CD4-positive, alpha-beta T cell (primary cell): Measurements from ENCODE around the gene FAM171A1. TPM values are rescaled to one million over a fixed set of nuclear protein-coding genes. Genes with fewer than 3 reads are reported as not detected.

Experiments used
- ATAC-seq: fragments of 200-7000 bp; cut with Tn5 transposase; one replicate; pipeline ENCODE4 v1.10.0; 2022; ENCODE audit warnings: mild to moderate bottlenecking; ENCODE audit not compliant: poor library complexity
- CTCF ChIA-PET: fragments of 350-600 bp; sonication (Branson Sonifier 250); formaldehyde crosslinking; loops from one replicate; lab custom pipeline; 2021; ENCODE audit warnings: antibody characterized with exemption, inconsistent platforms; lab: Charles Lee
- POLR2A ChIA-PET: fragments of 350-600 bp; sonication (Branson Sonifier 250); formaldehyde crosslinking; loops from one replicate; lab custom pipeline; 2021; ENCODE audit warnings: antibody characterized with exemption, inconsistent platforms; lab: Charles Lee
- DNase-seq, 14 experiments: peaks; one replicate each; pipeline ENCODE4 v3.0.0-alpha.2; 2013 to 2020; ENCODE audit warnings: mixed read lengths in 2 of 14
- H3K27ac ChIP-seq, 2 donors: one replicate each; pipeline versions ENCODE4 v1.5.1 to v1.7.0; 2013; ENCODE audit warnings: low read length in 2 of 2, low read depth in 1 of 2, mild to moderate bottlenecking in 1 of 2
- H3K27me3 ChIP-seq, 2 experiments: 1 replicate in 1 of 2; 2 replicates in 1 of 2; pipeline versions ENCODE4 v1.6.1 to v1.7.0; 2013; ENCODE audit warnings: low read length in 2 of 2, control low read depth in 1 of 2, mild to moderate bottlenecking in 1 of 2, moderate library complexity in 1 of 2; ENCODE audit not compliant: insufficient read depth in 2 of 2, control insufficient read depth in 1 of 2
- H3K36me3 ChIP-seq: one replicate; pipeline ENCODE4 v1.6.1; 2013; ENCODE audit warnings: low read length, control low read depth; ENCODE audit not compliant: insufficient read depth
- H3K4me1 ChIP-seq: one replicate; pipeline ENCODE4 v1.6.1; 2013; ENCODE audit warnings: low read length, control low read depth; ENCODE audit not compliant: insufficient read depth
- H3K4me3 ChIP-seq: one replicate; pipeline ENCODE4 v1.5.1; 2013; ENCODE audit warnings: mild to moderate bottlenecking, low read length, moderate library complexity
- H3K9me3 ChIP-seq, 2 experiments: 1 replicate in 1 of 2; 2 replicates in 1 of 2; pipeline versions ENCODE4 v1.6.1 to v1.7.0; 2013; ENCODE audit warnings: low read length in 2 of 2, mild to moderate bottlenecking in 2 of 2, control low read depth in 1 of 2, moderate library complexity in 1 of 2; ENCODE audit not compliant: control insufficient read depth in 1 of 2, insufficient read depth in 1 of 2
- H3K27ac Mint-ChIP-seq: one replicate; pipeline ENCODE4 v1.8.0; 2020; ENCODE audit warnings: mixed read lengths
- H3K27me3 Mint-ChIP-seq: one replicate; pipeline ENCODE4 v1.8.0; 2021; ENCODE audit warnings: mixed read lengths
- H3K36me3 Mint-ChIP-seq: one replicate; pipeline ENCODE4 v1.8.0; 2021; ENCODE audit warnings: low read depth, mixed read lengths
- H3K4me1 Mint-ChIP-seq: one replicate; pipeline ENCODE4 v1.8.0; 2021; ENCODE audit warnings: low read depth, mixed read lengths
- H3K4me3 Mint-ChIP-seq: one replicate; pipeline ENCODE4 v1.8.0; 2020; ENCODE audit warnings: mild to moderate bottlenecking, mixed read lengths
- H3K9me3 Mint-ChIP-seq: one replicate; pipeline ENCODE4 v1.8.0; 2020; ENCODE audit warnings: mixed read lengths
- CTCF ChIP-seq: fragments of 200-600 bp; IDR thresholded peaks from one replicate; pipeline ENCODE4 v1.8.0; 2022; ENCODE audit warnings: antibody characterized with exemption, mild to moderate bottlenecking
- intact Hi-C, 2 experiments: fragments of 100-400 bp; cut with DNase I in 1 of 2; cut with micrococcal nuclease in 1 of 2; formaldehyde crosslinking; loops; one replicate each; pipeline versions ENCODE4 v1.15.1 to v1.9.0; 2023 to 2025; cut with DNase I, micrococcal nuclease
- total RNA-seq, 174 experiments: library from RNA in 2 of 174; stranded (reverse) in 2 of 174; gene quantifications; one replicate each; pipeline ENCODE4 v1.2.3 and lab custom pipeline; 2021 to 2026

Gene FAM171A1
- total RNA-seq, 2 experiments from 2014 or later, result 1.8 to 2.6 TPM

GRCh38 chr10:15347150-15347549, 23.9 kb downstream of the FAM171A1 start:
- DNase-seq (no peak), ATAC-seq (no peak)
- Histone ChIP-seq H3K36me3 (no peaks in the 10 kb centered on the region), H3K4me1 (no peaks in the 10 kb centered on the region), H3K4me3 (no peak overlapping the region), H3K9me3 (no peaks in the 10 kb centered on the region), H3K27me3 (peaks cover 6 to 14% of the 10 kb centered on the region in 2 experiments), H3K27ac (no peak overlapping the region)
- Mint-ChIP-seq H3K27me3 (peaks cover 9% of the 10 kb centered on the region), H3K27ac (no peak overlapping the region), H3K9me3 (no peaks in the 10 kb centered on the region), H3K4me3 (no peak overlapping the region), H3K4me1 (no peaks in the 10 kb centered on the region), H3K36me3 (no peaks in the 10 kb centered on the region)
- intact Hi-C loops, result no loop called here
- POLR2A ChIA-PET, result no interaction called here
- CTCF ChIA-PET, result no interaction called here
- no peak for TF ChIP-seq CTCF

GRCh38 chr10:15346440-15347141, 24.5 kb downstream of the FAM171A1 start:
- H3K9me3 ChIP-seq, result no peaks in the 10 kb centered on the region
- POLR2A ChIA-PET, result interaction anchor here (1.0 kb wide), 1 partner anchor 177 kb away, joined by 3 read pairs; no protein-coding TSS in a partner anchor
- H3K27me3 ChIP-seq, result peaks cover 6 to 16% of the 10 kb centered on the region in 2 experiments
- H3K4me3 ChIP-seq, result no peak overlapping the region
- CTCF ChIA-PET, result no interaction called here
- no peaks in the 10 kb centered on the region for H3K4me1 ChIP-seq
- ATAC-seq, result no peak
- DNase-seq, result no peak
- Mint-ChIP-seq H3K9me3 (no peaks in the 10 kb centered on the region), H3K36me3 (no peaks in the 10 kb centered on the region), H3K27me3 (peaks cover 9% of the 10 kb centered on the region), H3K27ac (no peak overlapping the region), H3K4me3 (no peak overlapping the region), H3K4me1 (no peaks in the 10 kb centered on the region)
- TF ChIP-seq CTCF, result no peak
- intact Hi-C loops, result no loop called here
- H3K36me3 ChIP-seq, result no peaks in the 10 kb centered on the region
- no peak overlapping the region for H3K27ac ChIP-seq

- Mint-ChIP-seq H3K27me3 (no peaks in the 10 kb centered on the region), H3K4me1 (no peaks in the 10 kb centered on the region), H3K4me3 (no peak overlapping the region), H3K27ac (no peak overlapping the region), H3K9me3 (no peaks in the 10 kb centered on the region), H3K36me3 (no peaks in the 10 kb centered on the region)
- H3K9me3 ChIP-seq, result no peaks in the 10 kb centered on the region
- CTCF ChIA-PET, result no interaction called here
- H3K4me1 ChIP-seq, result no peaks in the 10 kb centered on the region
- POLR2A ChIA-PET, result no interaction called here
- ATAC-seq (no peak), DNase-seq (no peak)
- no peaks in the 10 kb centered on the region for H3K36me3 ChIP-seq
- H3K4me3 ChIP-seq, result no peak overlapping the region
- peaks cover 6 to 13% of the 10 kb centered on the region in 2 experiments for H3K27me3 ChIP-seq
- TF ChIP-seq CTCF, result no peak
- no peak overlapping the region for H3K27ac ChIP-seq
- intact Hi-C loops, result no loop called here
Observed at GRCh38 chr10:15345450-15345849, 25.6 kb downstream of the FAM171A1 start.
